WTC11 (cell line): ENCODE data around the gene ZNF598. TPM values are rescaled to one million over a fixed set of nuclear protein-coding genes. Genes with fewer than 3 reads are reported as not detected.

Source experiments
- ATAC-seq: fragments of 200-7000 bp; cut with Tn5 transposase; 2 replicates; pipeline ENCODE4 v1.10.0; 2021; ENCODE audit warnings: mild to moderate bottlenecking, moderate library complexity
- CTCF ChIA-PET: fragments of 300-600 bp; sonication (Branson Sonifier 250); formaldehyde crosslinking; loops from one replicate; lab custom pipeline; 2021; ENCODE audit warnings: antibody characterized with exemption; lab: Charles Lee
- POLR2A ChIA-PET: fragments of 350-600 bp; sonication (Branson Sonifier 250); formaldehyde crosslinking; loops from one replicate; lab custom pipeline; 2021; ENCODE audit warnings: antibody characterized with exemption; lab: Charles Lee
- DNase-seq: peaks from one replicate; pipeline ENCODE4 v3.0.0; 2021; ENCODE audit warnings: low spot score
- H3K27ac Mint-ChIP-seq: 2 replicates; pipeline ENCODE4 v1.8.0; 2021; ENCODE audit warnings: mixed read lengths
- H3K27me3 Mint-ChIP-seq: 2 replicates; pipeline ENCODE4 v1.8.0; 2021; ENCODE audit warnings: low read depth, mild to moderate bottlenecking, moderate library complexity, mixed read lengths
- H3K36me3 Mint-ChIP-seq: 2 replicates; pipeline ENCODE4 v1.8.0; 2021; ENCODE audit warnings: mixed read lengths
- H3K4me1 Mint-ChIP-seq: 2 replicates; pipeline ENCODE4 v1.8.0; 2022; ENCODE audit warnings: mixed read lengths
- H3K4me3 Mint-ChIP-seq: 2 replicates; pipeline ENCODE4 v1.8.0; 2021; ENCODE audit warnings: mild to moderate bottlenecking, moderate library complexity, mixed read lengths
- H3K9me3 Mint-ChIP-seq: 2 replicates; pipeline ENCODE4 v1.8.0; 2021; ENCODE audit warnings: mixed read lengths
- CREM ChIP-seq: sonication (generic); formaldehyde crosslinking; IDR thresholded peaks from 2 replicates; pipeline ENCODE4 v1.8.1; 2022; ENCODE audit warnings: mild to moderate bottlenecking, missing genetic modification reagents, moderate library complexity
- EMX1 ChIP-seq: fragments of 250-450 bp; sonication (Bioruptor Pico); IDR thresholded peaks from 2 replicates; pipeline ENCODE4 v1.8.0; 2021; ENCODE audit warnings: mild to moderate bottlenecking
- FOXK1 ChIP-seq: sonication (generic); formaldehyde crosslinking; IDR thresholded peaks from 2 replicates; pipeline ENCODE4 v1.8.0; 2022; ENCODE audit warnings: mild to moderate bottlenecking, moderate library complexity, missing genetic modification reagents
- FOXP1 ChIP-seq: sonication (generic); formaldehyde crosslinking; IDR thresholded peaks from 2 replicates; pipeline ENCODE4 v1.8.0; 2022; ENCODE audit warnings: missing genetic modification reagents, mild to moderate bottlenecking, moderate library complexity, borderline replicate concordance
- RORB ChIP-seq: fragments of 250-450 bp; sonication (Bioruptor Pico); IDR thresholded peaks from 2 replicates; pipeline ENCODE4 v1.9.0; 2021; ENCODE audit warnings: mild to moderate bottlenecking
- SMAD3 ChIP-seq: sonication (generic); formaldehyde crosslinking; IDR thresholded peaks from 2 replicates; pipeline ENCODE4 v1.8.0; 2022; ENCODE audit warnings: missing genetic modification reagents, mild to moderate bottlenecking, borderline replicate concordance
- SOX15 ChIP-seq: fragments of 250-450 bp; sonication (Bioruptor Pico); IDR thresholded peaks from 2 replicates; pipeline ENCODE4 v1.9.0; 2021; ENCODE audit warnings: mild to moderate bottlenecking
- TEAD4 ChIP-seq: sonication (generic); formaldehyde crosslinking; IDR thresholded peaks from 2 replicates; pipeline ENCODE4 v1.8.0; 2022; ENCODE audit warnings: mild to moderate bottlenecking, missing genetic modification reagents
- ZNF219 ChIP-seq: sonication (generic); formaldehyde crosslinking; IDR thresholded peaks from 2 replicates; pipeline ENCODE4 v1.8.0; 2023; ENCODE audit warnings: missing genetic modification reagents, mild to moderate bottlenecking, borderline replicate concordance
- ZNF317 ChIP-seq: sonication (generic); formaldehyde crosslinking; IDR thresholded peaks from 2 replicates; pipeline ENCODE4 v1.8.1; 2023; ENCODE audit warnings: low read depth, mild to moderate bottlenecking, moderate library complexity, missing genetic modification reagents, borderline replicate concordance
- ZNF423 ChIP-seq: fragments of 250-450 bp; sonication (Bioruptor Pico); IDR thresholded peaks from 2 replicates; pipeline ENCODE4 v2.1.2; 2022; ENCODE audit warnings: mild to moderate bottlenecking, moderate library complexity
- total RNA-seq: library from RNA; stranded (reverse); gene quantifications from 3 replicates; pipeline ENCODE4 v1.2.3, GENCODE V29; 2021
- TF ChIP-seq, protein P1 (sequence below): sonication (generic); formaldehyde crosslinking; IDR thresholded peaks from 2 replicates; pipeline ENCODE4 v1.8.1; 2023; ENCODE audit warnings: mild to moderate bottlenecking, missing genetic modification reagents
- TF ChIP-seq, protein P2 (sequence below): sonication (generic); formaldehyde crosslinking; IDR thresholded peaks from 2 replicates; pipeline ENCODE4 v1.8.1; 2022; ENCODE audit warnings: missing genetic modification reagents, borderline replicate concordance
- TF ChIP-seq, protein P3 (sequence below): sonication (generic); formaldehyde crosslinking; IDR thresholded peaks from 2 replicates; pipeline ENCODE4 v1.8.0; 2022; ENCODE audit warnings: mild to moderate bottlenecking, missing genetic modification reagents
- TF ChIP-seq, protein P4 (sequence below): fragments of 250-450 bp; sonication (Bioruptor Pico); IDR thresholded peaks from 2 replicates; pipeline ENCODE4 v2.1.2; 2022; ENCODE audit warnings: mild to moderate bottlenecking, moderate library complexity
- TF ChIP-seq, protein P5 (sequence below): sonication (generic); formaldehyde crosslinking; IDR thresholded peaks from 2 replicates; pipeline ENCODE4 v1.8.1; 2022; ENCODE audit warnings: low read depth, missing genetic modification reagents, borderline replicate concordance
- TF ChIP-seq, protein P6 (sequence below): sonication (generic); formaldehyde crosslinking; IDR thresholded peaks from 2 replicates; pipeline ENCODE4 v1.8.0; 2022; ENCODE audit warnings: mild to moderate bottlenecking, missing genetic modification reagents
- TF ChIP-seq, protein P7 (sequence below): sonication (generic); formaldehyde crosslinking; IDR thresholded peaks from 2 replicates; pipeline ENCODE4 v1.8.0; 2023; ENCODE audit warnings: mild to moderate bottlenecking, missing genetic modification reagents
- TF ChIP-seq, protein P8 (sequence below): sonication (generic); formaldehyde crosslinking; IDR thresholded peaks from 2 replicates; pipeline ENCODE4 v1.8.1; 2023; ENCODE audit warnings: mild to moderate bottlenecking, missing genetic modification reagents
- TF ChIP-seq, protein P9 (sequence below): sonication (generic); formaldehyde crosslinking; IDR thresholded peaks from 2 replicates; pipeline ENCODE4 v1.8.1; 2022; ENCODE audit warnings: mild to moderate bottlenecking, moderate library complexity, missing genetic modification reagents

Gene ZNF598
- total RNA-seq, 1 experiment from 2014 or later, result 66.4 TPM

DNA sequence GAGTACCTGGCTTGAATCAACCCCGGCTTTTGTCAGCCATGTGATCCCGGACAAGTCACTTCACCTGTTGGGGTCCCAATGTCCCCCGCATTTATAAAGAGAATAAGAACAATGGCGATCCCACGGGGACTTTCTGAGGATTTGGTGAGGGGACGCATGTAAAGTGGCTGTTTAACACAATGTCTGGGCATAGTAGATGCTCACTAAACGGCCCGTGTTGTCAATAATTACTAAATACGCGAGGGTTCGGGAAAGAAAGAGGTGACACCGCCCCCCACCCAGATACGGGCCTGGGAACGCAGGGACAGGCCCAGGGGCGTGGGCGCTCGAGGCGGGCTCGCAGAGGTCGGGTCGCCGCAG lies 18.1 kb downstream of the ZNF598 start (continued):
- TF ChIP-seq, protein P1, sequence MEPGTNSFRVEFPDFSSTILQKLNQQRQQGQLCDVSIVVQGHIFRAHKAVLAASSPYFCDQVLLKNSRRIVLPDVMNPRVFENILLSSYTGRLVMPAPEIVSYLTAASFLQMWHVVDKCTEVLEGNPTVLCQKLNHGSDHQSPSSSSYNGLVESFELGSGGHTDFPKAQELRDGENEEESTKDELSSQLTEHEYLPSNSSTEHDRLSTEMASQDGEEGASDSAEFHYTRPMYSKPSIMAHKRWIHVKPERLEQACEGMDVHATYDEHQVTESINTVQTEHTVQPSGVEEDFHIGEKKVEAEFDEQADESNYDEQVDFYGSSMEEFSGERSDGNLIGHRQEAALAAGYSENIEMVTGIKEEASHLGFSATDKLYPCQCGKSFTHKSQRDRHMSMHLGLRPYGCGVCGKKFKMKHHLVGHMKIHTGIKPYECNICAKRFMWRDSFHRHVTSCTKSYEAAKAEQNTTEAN (CRISPR knock-in tag), result no peak
- TF ChIP-seq RORB (CRISPR knock-in tag) (no peak), FOXP1 (no peak), CREM (CRISPR knock-in tag) (no peak)
- TF ChIP-seq, all 79 proteins: peak for 0

DNA sequence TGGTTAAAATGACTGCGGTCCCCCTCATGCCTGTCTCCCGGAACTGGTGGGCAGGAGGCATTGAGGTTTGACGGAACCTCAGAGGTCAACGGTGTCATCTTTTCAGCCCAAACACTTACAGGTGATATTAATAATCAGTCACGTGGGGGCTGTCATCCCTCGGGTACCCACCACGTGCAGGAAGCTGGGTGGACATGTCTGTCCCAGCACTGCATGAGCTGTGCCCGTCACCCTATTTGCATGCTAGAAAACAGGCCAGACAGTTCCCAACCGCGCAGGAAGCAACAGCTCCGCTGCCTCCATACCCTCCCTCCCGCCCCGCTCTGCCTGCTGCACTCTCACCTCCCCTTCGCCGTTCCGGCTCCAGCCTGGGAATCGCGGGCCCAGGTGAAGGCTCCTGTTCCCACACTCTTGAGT lies 18.5 kb downstream of the ZNF598 start:
- peak overlapping the region; percentile 48; the same call in 1 of the 2 replicates for H3K27ac Mint-ChIP-seq
- CTCF ChIA-PET, result interaction anchor here (0.9 to 6.4 kb wide), 7 partner anchors 9 to 204 kb away, joined by 3 to 59 read pairs (median 5); no protein-coding TSS in a partner anchor
- H3K27me3 Mint-ChIP-seq, result peaks cover 24% of the 10 kb centered on the region
- peaks cover 5% of the 10 kb centered on the region; the same call in 1 of the 2 replicates for H3K36me3 Mint-ChIP-seq
- POLR2A ChIA-PET, result interaction anchor here (0.6 to 1.1 kb wide), 2 partner anchors 20 to 48 kb away, joined by 3 to 4 read pairs; partner anchors contain the start of gene MSRB1
- H3K9me3 Mint-ChIP-seq, result no peaks in the 10 kb centered on the region
- TF ChIP-seq, protein P2, sequence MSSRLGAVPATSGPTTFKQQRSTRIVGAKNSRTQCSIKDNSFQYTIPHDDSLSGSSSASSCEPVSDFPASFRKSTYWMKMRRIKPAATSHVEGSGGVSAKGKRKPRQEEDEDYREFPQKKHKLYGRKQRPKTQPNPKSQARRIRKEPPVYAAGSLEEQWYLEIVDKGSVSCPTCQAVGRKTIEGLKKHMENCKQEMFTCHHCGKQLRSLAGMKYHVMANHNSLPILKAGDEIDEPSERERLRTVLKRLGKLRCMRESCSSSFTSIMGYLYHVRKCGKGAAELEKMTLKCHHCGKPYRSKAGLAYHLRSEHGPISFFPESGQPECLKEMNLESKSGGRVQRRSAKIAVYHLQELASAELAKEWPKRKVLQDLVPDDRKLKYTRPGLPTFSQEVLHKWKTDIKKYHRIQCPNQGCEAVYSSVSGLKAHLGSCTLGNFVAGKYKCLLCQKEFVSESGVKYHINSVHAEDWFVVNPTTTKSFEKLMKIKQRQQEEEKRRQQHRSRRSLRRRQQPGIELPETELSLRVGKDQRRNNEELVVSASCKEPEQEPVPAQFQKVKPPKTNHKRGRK (CRISPR knock-in tag), result no peak
- TF ChIP-seq, protein P3, sequence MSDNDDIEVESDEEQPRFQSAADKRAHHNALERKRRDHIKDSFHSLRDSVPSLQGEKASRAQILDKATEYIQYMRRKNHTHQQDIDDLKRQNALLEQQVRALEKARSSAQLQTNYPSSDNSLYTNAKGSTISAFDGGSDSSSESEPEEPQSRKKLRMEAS, result no peak
- TF ChIP-seq, protein P4, sequence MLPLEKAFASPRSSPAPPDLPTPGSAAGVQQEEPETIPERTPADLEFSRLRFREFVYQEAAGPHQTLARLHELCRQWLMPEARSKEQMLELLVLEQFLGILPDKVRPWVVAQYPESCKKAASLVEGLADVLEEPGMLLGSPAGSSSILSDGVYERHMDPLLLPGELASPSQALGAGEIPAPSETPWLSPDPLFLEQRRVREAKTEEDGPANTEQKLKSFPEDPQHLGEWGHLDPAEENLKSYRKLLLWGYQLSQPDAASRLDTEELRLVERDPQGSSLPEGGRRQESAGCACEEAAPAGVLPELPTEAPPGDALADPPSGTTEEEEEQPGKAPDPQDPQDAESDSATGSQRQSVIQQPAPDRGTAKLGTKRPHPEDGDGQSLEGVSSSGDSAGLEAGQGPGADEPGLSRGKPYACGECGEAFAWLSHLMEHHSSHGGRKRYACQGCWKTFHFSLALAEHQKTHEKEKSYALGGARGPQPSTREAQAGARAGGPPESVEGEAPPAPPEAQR (CRISPR knock-in tag), result no peak
- no peak for TF ChIP-seq ZNF219
- TF ChIP-seq, protein P5, sequence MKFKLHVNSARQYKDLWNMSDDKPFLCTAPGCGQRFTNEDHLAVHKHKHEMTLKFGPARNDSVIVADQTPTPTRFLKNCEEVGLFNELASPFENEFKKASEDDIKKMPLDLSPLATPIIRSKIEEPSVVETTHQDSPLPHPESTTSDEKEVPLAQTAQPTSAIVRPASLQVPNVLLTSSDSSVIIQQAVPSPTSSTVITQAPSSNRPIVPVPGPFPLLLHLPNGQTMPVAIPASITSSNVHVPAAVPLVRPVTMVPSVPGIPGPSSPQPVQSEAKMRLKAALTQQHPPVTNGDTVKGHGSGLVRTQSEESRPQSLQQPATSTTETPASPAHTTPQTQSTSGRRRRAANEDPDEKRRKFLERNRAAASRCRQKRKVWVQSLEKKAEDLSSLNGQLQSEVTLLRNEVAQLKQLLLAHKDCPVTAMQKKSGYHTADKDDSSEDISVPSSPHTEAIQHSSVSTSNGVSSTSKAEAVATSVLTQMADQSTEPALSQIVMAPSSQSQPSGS (CRISPR knock-in tag), result no peak
- TF ChIP-seq, protein P6, sequence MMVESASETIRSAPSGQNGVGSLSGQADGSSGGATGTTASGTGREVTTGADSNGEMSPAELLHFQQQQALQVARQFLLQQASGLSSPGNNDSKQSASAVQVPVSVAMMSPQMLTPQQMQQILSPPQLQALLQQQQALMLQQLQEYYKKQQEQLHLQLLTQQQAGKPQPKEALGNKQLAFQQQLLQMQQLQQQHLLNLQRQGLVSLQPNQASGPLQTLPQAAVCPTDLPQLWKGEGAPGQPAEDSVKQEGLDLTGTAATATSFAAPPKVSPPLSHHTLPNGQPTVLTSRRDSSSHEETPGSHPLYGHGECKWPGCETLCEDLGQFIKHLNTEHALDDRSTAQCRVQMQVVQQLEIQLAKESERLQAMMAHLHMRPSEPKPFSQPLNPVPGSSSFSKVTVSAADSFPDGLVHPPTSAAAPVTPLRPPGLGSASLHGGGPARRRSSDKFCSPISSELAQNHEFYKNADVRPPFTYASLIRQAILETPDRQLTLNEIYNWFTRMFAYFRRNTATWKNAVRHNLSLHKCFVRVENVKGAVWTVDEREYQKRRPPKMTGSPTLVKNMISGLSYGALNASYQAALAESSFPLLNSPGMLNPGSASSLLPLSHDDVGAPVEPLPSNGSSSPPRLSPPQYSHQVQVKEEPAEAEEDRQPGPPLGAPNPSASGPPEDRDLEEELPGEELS (CRISPR knock-in tag), result no peak
- TF ChIP-seq ZNF423, result no peak
- no peak for TF ChIP-seq TEAD4 (CRISPR knock-in tag)
- TF ChIP-seq, protein P7, sequence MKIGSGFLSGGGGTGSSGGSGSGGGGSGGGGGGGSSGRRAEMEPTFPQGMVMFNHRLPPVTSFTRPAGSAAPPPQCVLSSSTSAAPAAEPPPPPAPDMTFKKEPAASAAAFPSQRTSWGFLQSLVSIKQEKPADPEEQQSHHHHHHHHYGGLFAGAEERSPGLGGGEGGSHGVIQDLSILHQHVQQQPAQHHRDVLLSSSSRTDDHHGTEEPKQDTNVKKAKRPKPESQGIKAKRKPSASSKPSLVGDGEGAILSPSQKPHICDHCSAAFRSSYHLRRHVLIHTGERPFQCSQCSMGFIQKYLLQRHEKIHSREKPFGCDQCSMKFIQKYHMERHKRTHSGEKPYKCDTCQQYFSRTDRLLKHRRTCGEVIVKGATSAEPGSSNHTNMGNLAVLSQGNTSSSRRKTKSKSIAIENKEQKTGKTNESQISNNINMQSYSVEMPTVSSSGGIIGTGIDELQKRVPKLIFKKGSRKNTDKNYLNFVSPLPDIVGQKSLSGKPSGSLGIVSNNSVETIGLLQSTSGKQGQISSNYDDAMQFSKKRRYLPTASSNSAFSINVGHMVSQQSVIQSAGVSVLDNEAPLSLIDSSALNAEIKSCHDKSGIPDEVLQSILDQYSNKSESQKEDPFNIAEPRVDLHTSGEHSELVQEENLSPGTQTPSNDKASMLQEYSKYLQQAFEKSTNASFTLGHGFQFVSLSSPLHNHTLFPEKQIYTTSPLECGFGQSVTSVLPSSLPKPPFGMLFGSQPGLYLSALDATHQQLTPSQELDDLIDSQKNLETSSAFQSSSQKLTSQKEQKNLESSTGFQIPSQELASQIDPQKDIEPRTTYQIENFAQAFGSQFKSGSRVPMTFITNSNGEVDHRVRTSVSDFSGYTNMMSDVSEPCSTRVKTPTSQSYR (CRISPR knock-in tag), result no peak
- no peak for TF ChIP-seq EMX1
- TF ChIP-seq ZNF317 (CRISPR knock-in tag), result no peak
- TF ChIP-seq SMAD3 (CRISPR knock-in tag), result no peak
- no peak for TF ChIP-seq CREM (CRISPR knock-in tag)
- no peak for TF ChIP-seq FOXK1
- TF ChIP-seq, protein P8, sequence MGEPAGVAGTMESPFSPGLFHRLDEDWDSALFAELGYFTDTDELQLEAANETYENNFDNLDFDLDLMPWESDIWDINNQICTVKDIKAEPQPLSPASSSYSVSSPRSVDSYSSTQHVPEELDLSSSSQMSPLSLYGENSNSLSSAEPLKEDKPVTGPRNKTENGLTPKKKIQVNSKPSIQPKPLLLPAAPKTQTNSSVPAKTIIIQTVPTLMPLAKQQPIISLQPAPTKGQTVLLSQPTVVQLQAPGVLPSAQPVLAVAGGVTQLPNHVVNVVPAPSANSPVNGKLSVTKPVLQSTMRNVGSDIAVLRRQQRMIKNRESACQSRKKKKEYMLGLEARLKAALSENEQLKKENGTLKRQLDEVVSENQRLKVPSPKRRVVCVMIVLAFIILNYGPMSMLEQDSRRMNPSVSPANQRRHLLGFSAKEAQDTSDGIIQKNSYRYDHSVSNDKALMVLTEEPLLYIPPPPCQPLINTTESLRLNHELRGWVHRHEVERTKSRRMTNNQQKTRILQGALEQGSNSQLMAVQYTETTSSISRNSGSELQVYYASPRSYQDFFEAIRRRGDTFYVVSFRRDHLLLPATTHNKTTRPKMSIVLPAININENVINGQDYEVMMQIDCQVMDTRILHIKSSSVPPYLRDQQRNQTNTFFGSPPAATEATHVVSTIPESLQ (CRISPR knock-in tag), result no peak
- TF ChIP-seq, protein P9, sequence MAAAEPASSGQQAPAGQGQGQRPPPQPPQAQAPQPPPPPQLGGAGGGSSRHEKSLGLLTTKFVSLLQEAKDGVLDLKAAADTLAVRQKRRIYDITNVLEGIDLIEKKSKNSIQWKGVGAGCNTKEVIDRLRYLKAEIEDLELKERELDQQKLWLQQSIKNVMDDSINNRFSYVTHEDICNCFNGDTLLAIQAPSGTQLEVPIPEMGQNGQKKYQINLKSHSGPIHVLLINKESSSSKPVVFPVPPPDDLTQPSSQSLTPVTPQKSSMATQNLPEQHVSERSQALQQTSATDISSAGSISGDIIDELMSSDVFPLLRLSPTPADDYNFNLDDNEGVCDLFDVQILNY, result no peak
- TF ChIP-seq SOX15 (CRISPR knock-in tag), result no peak
- ATAC-seq, result no peak
- DNase-seq, result no peak
- peaks cover 17% of the 10 kb centered on the region for H3K4me1 Mint-ChIP-seq
- H3K4me3 Mint-ChIP-seq, result peak overlapping the region; percentile 76
